Sigmoid colon (tissue), 7 donors: ENCODE results near the gene DDX1. TPM values are rescaled to one million over a fixed set of nuclear protein-coding genes. Genes with fewer than 3 reads are reported as not detected.

Experiments
- DNase-seq: peaks from one replicate; pipeline ENCODE4 v3.0.0-alpha.2; 2019
- H3K27ac ChIP-seq, 4 donors: fragments of 200-600 bp; sonication (generic); one replicate each; pipeline ENCODE4 v1.5.1; 2016 to 2019; ENCODE audit warnings: mild to moderate bottlenecking in 1 of 4
- H3K27me3 ChIP-seq, 3 donors: fragments of 200-600 bp; sonication (generic); one replicate each; pipeline ENCODE4 v1.5.1; 2019; ENCODE audit warnings: mild to moderate bottlenecking in 1 of 3
- H3K36me3 ChIP-seq, 4 donors: fragments of 200-600 bp; sonication (generic); one replicate each; pipeline ENCODE4 v1.5.1; 2016 to 2019
- H3K4me1 ChIP-seq, 4 donors: fragments of 200-600 bp; sonication (generic); one replicate each; pipeline ENCODE4 v1.5.1; 2017 to 2019
- H3K4me3 ChIP-seq, 4 donors: fragments of 200-600 bp; sonication (generic); one replicate each; pipeline ENCODE4 v1.5.1; 2017 to 2019; ENCODE audit warnings: mild to moderate bottlenecking in 2 of 4, moderate library complexity in 1 of 4
- H3K9me3 ChIP-seq, 4 donors: fragments of 200-600 bp in 3 of 4; sonication (generic) in 3 of 4; one replicate each; pipeline versions ENCODE4 v1.5.1 to v1.6.1; 2013 to 2019
- CTCF ChIP-seq, 4 experiments: fragments of 450-650 bp in 3 of 4; fragments of 200-600 bp in 1 of 4; IDR thresholded peaks; one replicate each; pipeline ENCODE4 v1.5.1; 2016 to 2019; ENCODE audit warnings: antibody characterized with exemption in 4 of 4, mild to moderate bottlenecking in 3 of 4, moderate library complexity in 2 of 4
- EP300 ChIP-seq, 4 donors: sonication (generic); formaldehyde crosslinking; IDR thresholded peaks; one replicate each; pipeline ENCODE4 v1.6.1; 2017; ENCODE audit warnings: antibody characterized with exemption in 4 of 4
- POLR2A ChIP-seq, 2 donors: fragments of 450-650 bp; IDR thresholded peaks; one replicate each; pipeline ENCODE4 v1.6.1; 2016; ENCODE audit warnings: antibody characterized with exemption in 2 of 2, mild to moderate bottlenecking in 2 of 2, moderate library complexity in 2 of 2
- POLR2AphosphoS5 ChIP-seq, 4 donors: sonication (generic); formaldehyde crosslinking; IDR thresholded peaks; one replicate each; pipeline ENCODE4 v1.6.1; 2017; ENCODE audit warnings: antibody characterized with exemption in 4 of 4
- WGBS, 2 donors: extraction: QIAGEN DNeasy Blood & Tissue Kit; methylation state at CpG; one replicate each; pipeline ENCODE4 v1.1.7; 2013; 5-methylcytosine and 5-hydroxymethylcytosine counted together
- intact Hi-C: fragments of 100-400 bp; cut with DNase I; formaldehyde crosslinking; loops from one replicate; pipeline ENCODE4 v1.15.1; 2023
- polyA plus RNA-seq, 3 donors: library from polyadenylated mRNA; stranded (reverse); fragments of 200-250 nt; gene quantifications; one replicate each; pipeline ENCODE4 v1.2.3, GENCODE V29; 2013
- total RNA-seq, 4 donors: library from RNA; depleted of rRNA; stranded (reverse); fragments of >200 nt; gene quantifications; one replicate each; pipeline ENCODE4 v1.1.0, GENCODE V29; 2016
- donor health status: healthy with polysubstance abuse.
- donor health status: Bipolar disorder and iron deficiency.
- donor health status: healthy.

DDX1 gene
- total and polyA plus RNA-seq, 7 donors = 59.2 to 104 (median 67.9) TPM

GRCh38 chr2:15670469-15670868 is 78.8 kb downstream of the DDX1 start:
- Histone ChIP-seq H3K9me3 (no peaks in the 10 kb centered on the region), H3K4me1 (no peaks in the 10 kb centered on the region), H3K27me3 (no peaks in the 10 kb centered on the region), H3K36me3 (no peaks in the 10 kb centered on the region), H3K4me3 (no peak overlapping the region), H3K27ac (no peak overlapping the region)
- DNase-seq = no peak
- WGBS, 2 donors = 82 to 95% methylated on average over 1 of the region's 1 CpG
- TF ChIP-seq POLR2A (IDR thresholded peaks at IDR 0.05) (no peak), EP300 (IDR thresholded peaks at IDR 0.05) (no peak), CTCF (IDR thresholded peaks at IDR 0.05) (no peak), POLR2AphosphoS5 (IDR thresholded peaks at IDR 0.05) (no peak)
- intact Hi-C loops = no loop called here

- intact Hi-C loops = no loop called here
- H3K4me3 ChIP-seq = no peak overlapping the region
- no peak overlapping the region for H3K27ac ChIP-seq
- no peaks in the 10 kb centered on the region for H3K36me3 ChIP-seq
- H3K4me1 ChIP-seq = no peaks in the 10 kb centered on the region
- TF ChIP-seq POLR2A (IDR thresholded peaks at IDR 0.05) = no peak
- TF ChIP-seq CTCF (IDR thresholded peaks at IDR 0.05) = no peak
- TF ChIP-seq EP300 (IDR thresholded peaks at IDR 0.05) = no peak
- TF ChIP-seq POLR2AphosphoS5 (IDR thresholded peaks at IDR 0.05) = no peak
- no peaks in the 10 kb centered on the region for H3K27me3 ChIP-seq
- H3K9me3 ChIP-seq = no peaks in the 10 kb centered on the region
- 79 to 82% methylated on average over 2 of the region's 2 CpGs for WGBS, 2 donors
- DNase-seq = no peak
Measured at GRCh38 chr2:15670981-15671380, 79.3 kb downstream of the DDX1 start.

- no peaks in the 10 kb centered on the region for H3K36me3 ChIP-seq
- no peaks in the 10 kb centered on the region for H3K9me3 ChIP-seq
- no peak for DNase-seq
- TF ChIP-seq EP300 (IDR thresholded peaks at IDR 0.05) (no peak), CTCF (IDR thresholded peaks at IDR 0.05) (no peak), POLR2A (IDR thresholded peaks at IDR 0.05) (no peak), POLR2AphosphoS5 (IDR thresholded peaks at IDR 0.05) (no peak)
- H3K4me1 ChIP-seq = no peaks in the 10 kb centered on the region
- intact Hi-C loops = no loop called here
- H3K27me3 ChIP-seq = no peaks in the 10 kb centered on the region
- no peak overlapping the region for H3K27ac ChIP-seq
- no peak overlapping the region for H3K4me3 ChIP-seq
Measured at GRCh38 chr2:15671409-15671808, 79.7 kb downstream of the DDX1 start.

GRCh38 chr2:15671842-15672815 is 80.5 kb downstream of the DDX1 start:
- peaks cover 0 to 1% (median under 1%) of the 10 kb centered on the region in 4 donors for H3K4me1 ChIP-seq
- intact Hi-C loops = no loop called here
- 94 to 95% methylated on average over 9 of the region's 9 CpGs for WGBS, 2 donors
- H3K4me3 ChIP-seq = no peak overlapping the region
- no peaks in the 10 kb centered on the region for H3K9me3 ChIP-seq
- no peak overlapping the region for H3K27ac ChIP-seq
- no peaks in the 10 kb centered on the region for H3K27me3 ChIP-seq
- H3K36me3 ChIP-seq = no peaks in the 10 kb centered on the region
- DNase-seq = no peak
- TF ChIP-seq EP300 (IDR thresholded peaks at IDR 0.05) (no peak), CTCF (IDR thresholded peaks at IDR 0.05) (no peak), POLR2AphosphoS5 (IDR thresholded peaks at IDR 0.05) (no peak)
